Neural cell (in vitro differentiated cells): ENCODE data around the gene TECPR2.

Experiments used
- CTCF ChIP-seq: fragments of 450-650 bp; IDR thresholded peaks from 2 replicates; pipeline ENCODE4 v1.5.1; 2014; ENCODE audit warnings: antibody characterized with exemption, mild to moderate bottlenecking, moderate library complexity; ENCODE audit not compliant: poor library complexity, severe bottlenecking
- EZH2 ChIP-seq: fragments of 200-600, 300-800 bp; shearing (Covaris generic), sonication (generic); IDR thresholded peaks from 2 replicates; pipeline ENCODE4 v1.6.1; 2014; ENCODE audit warnings: antibody characterized with exemption, low read length, borderline replicate concordance, mild to moderate bottlenecking; ENCODE audit not compliant: insufficient read depth, poor library complexity, severe bottlenecking
- POLR2AphosphoS5 ChIP-seq: IDR thresholded peaks from 2 replicates; pipeline ENCODE4 v1.6.1; 2012
- RAD21 ChIP-seq: fragments of 450-650 bp; conservative IDR thresholded peaks from 2 replicates; pipeline ENCODE4 v1.6.1; 2014; ENCODE audit warnings: antibody characterized with exemption, mild to moderate bottlenecking, moderate library complexity
- REST ChIP-seq: IDR thresholded peaks from 2 replicates; pipeline ENCODE4 v1.6.1; 2012; ENCODE audit warnings: borderline replicate concordance
- TAF1 ChIP-seq: IDR thresholded peaks from 2 replicates; pipeline ENCODE4 v1.6.1; 2012; ENCODE audit warnings: low read depth

- TF ChIP-seq CTCF (no peak), RAD21 (no peak), TAF1 (no peak), POLR2AphosphoS5 (no peak), REST (no peak), EZH2 (no peak)
Observed at GRCh38 chr14:102452302-102452701, 89.6 kb downstream of the TECPR2 start.
